H1 (cell line): Measurements from ENCODE around the gene PAX3. TPM values are rescaled to one million over a fixed set of nuclear protein-coding genes. Genes with fewer than 3 reads are reported as not detected.

Experiments
- ATF2 ChIP-seq: IDR thresholded peaks from 2 replicates; pipeline ENCODE4 v1.6.1; 2012; ENCODE audit warnings: low read length, inconsistent platforms
- BACH1 ChIP-seq: IDR thresholded peaks from 2 replicates; pipeline ENCODE4 v1.6.1; 2012; ENCODE audit warnings: low read length, improper control_type of control experiment
- CHD1 ChIP-seq: IDR thresholded peaks from 2 replicates; pipeline ENCODE4 v1.6.1; 2012; ENCODE audit warnings: low read depth, low read length, improper control_type of control experiment
- CREB1 ChIP-seq: IDR thresholded peaks from 2 replicates; pipeline ENCODE4 v1.6.1; 2012; ENCODE audit warnings: inconsistent platforms
- CTBP2 ChIP-seq: IDR thresholded peaks from 2 replicates; pipeline ENCODE4 v1.7.0; 2011; ENCODE audit warnings: borderline replicate concordance, mild to moderate bottlenecking, moderate library complexity, mixed read lengths, low read length; ENCODE audit not compliant: insufficient read depth, insufficient read length
- E2F6 ChIP-seq: IDR thresholded peaks from 2 replicates; pipeline ENCODE4 v1.6.1; 2012; ENCODE audit warnings: inconsistent platforms
- EZH2 ChIP-seq: fragments of 200-600 bp; sonication (generic); IDR thresholded peaks from 2 replicates; pipeline ENCODE4 v1.7.1; 2012; ENCODE audit warnings: low read depth, mild to moderate bottlenecking, moderate library complexity, low read length, inconsistent platforms; ENCODE audit not compliant: severe bottlenecking
- FOSL1 ChIP-seq: IDR thresholded peaks from 2 replicates; pipeline ENCODE4 v1.6.1; 2011; ENCODE audit warnings: mild to moderate bottlenecking, low read depth, low read length, moderate library complexity; ENCODE audit not compliant: insufficient read depth
- KDM4A ChIP-seq: IDR thresholded peaks from one replicate; pipeline ENCODE4 v1.7.1; 2012; ENCODE audit warnings: low read depth, mild to moderate bottlenecking, moderate library complexity, low read length, inconsistent platforms; ENCODE audit not compliant: severe bottlenecking
- MAX ChIP-seq: IDR thresholded peaks from 2 replicates; pipeline ENCODE4 v1.6.1; 2012; ENCODE audit warnings: inconsistent platforms
- NRF1 ChIP-seq: IDR thresholded peaks from 2 replicates; pipeline ENCODE4 v1.6.1; 2011; ENCODE audit warnings: mild to moderate bottlenecking, low read depth, low read length, improper control_type of control experiment
- POLR2A ChIP-seq, 2 experiments: IDR thresholded peaks; 1 replicate in 1 of 2; 2 replicates in 1 of 2; pipeline ENCODE4 v1.6.1; 2011; ENCODE audit warnings: low read depth in 2 of 2, low read length in 2 of 2, mild to moderate bottlenecking in 2 of 2; ENCODE audit errors: control extremely low read depth in 1 of 2
- RFX5 ChIP-seq: IDR thresholded peaks from 2 replicates; pipeline ENCODE4 v1.6.1; 2011; ENCODE audit warnings: low read depth, low read length, improper control_type of control experiment, borderline replicate concordance
- RNF2 ChIP-seq: fragments of 200-900, 300-1000 bp; sonication (generic); IDR thresholded peaks from 2 replicates; pipeline ENCODE4 v1.7.1; 2016; ENCODE audit warnings: borderline replicate concordance, low read depth, mild to moderate bottlenecking, antibody characterized with exemption, low read length; ENCODE audit not compliant: poor library complexity, severe bottlenecking; ENCODE audit errors: missing control alignments
- RXRA ChIP-seq: IDR thresholded peaks from 2 replicates; pipeline ENCODE4 v1.6.1; 2011; ENCODE audit warnings: low read depth, mild to moderate bottlenecking, low read length, moderate library complexity; ENCODE audit not compliant: insufficient read depth
- SIN3A ChIP-seq, 2 experiments: IDR thresholded peaks in 1 of 2; conservative IDR thresholded peaks in 1 of 2; 2 replicates each; pipeline ENCODE4 v1.6.1; 2011 to 2012; ENCODE audit warnings: low read length in 2 of 2, improper control_type of control experiment in 1 of 2, low read depth in 1 of 2, mild to moderate bottlenecking in 1 of 2
- SIX5 ChIP-seq: IDR thresholded peaks from 2 replicates; pipeline ENCODE4 v1.6.1; 2011; ENCODE audit warnings: mild to moderate bottlenecking, low read depth, low read length
- SP4 ChIP-seq: IDR thresholded peaks from 2 replicates; pipeline ENCODE4 v1.6.1; 2012; ENCODE audit warnings: low read length, inconsistent platforms
- SUZ12 ChIP-seq: fragments of 200-600 bp; sonication (generic); IDR thresholded peaks from 2 replicates; pipeline ENCODE4 v1.6.1; 2012; ENCODE audit warnings: mild to moderate bottlenecking, inconsistent platforms, low read length, moderate library complexity, mixed read lengths
- TEAD4 ChIP-seq: IDR thresholded peaks from 2 replicates; pipeline ENCODE4 v1.6.1; 2012; ENCODE audit warnings: low read depth, low read length, inconsistent platforms, mixed read lengths
- polyA plus RNA-seq, 7 experiments: library from polyadenylated mRNA; depleted of rRNA in 3 of 7; stranded (reverse) in 5 of 7; unstranded in 2 of 7; fragments of >200 nt in 5 of 7; fragments of 200-250 nt in 2 of 7; gene quantifications; 1 replicate in 5 of 7; 2 replicates in 1 of 7; 4 replicates in 1 of 7; pipeline versions ENCODE4 v1.2.1 to v1.2.3, GENCODE V29; 2011 to 2013; ENCODE audit warnings: missing spikeins in 2 of 7, mixed read lengths in 2 of 7
- total RNA-seq: library from RNA; stranded (reverse); fragmentation: NEBNext Ultra II Directional; extraction: Animal tissue kit (Norgen Biotek cat#: 25700); gene quantifications from 2 replicates; pipeline ENCODE4 v1.2.1, GENCODE V29; 2021

The PAX3 gene
- total and polyA plus RNA-seq, 2 of the 8 experiments (the other 6 are each of a cell fraction or from before 2014, with no cell fraction given): 0.33 TPM; not detected in 1

- TF ChIP-seq ATF2 (no peak), TEAD4 (no peak), SIX5 (no peak), BACH1 (no peak), SUZ12 (peak; percentile 69), RNF2 (peak; percentile 81), POLR2A (IDR thresholded peaks at IDR 0.05; ENCODE audit: control extremely low read depth in 1 of 2, low read depth in 2 of 2, low read length in 2 of 2) (no peak), KDM4A (no peak), MAX (no peak), E2F6 (no peak), SP4 (no peak), SIN3A (conservative IDR thresholded peaks at IDR 0.05 in 1 of 2, IDR thresholded peaks at IDR 0.05 in 1 of 2; ENCODE audit: low read depth in 1 of 2, low read length in 2 of 2) (no peak), RFX5 (no peak), FOSL1 (no peak), CREB1 (no peak), CHD1 (no peak), RXRA (0 out of 2 replicates have a peak, but pooled peaks have one; percentile 19), NRF1 (no peak), EZH2 (peak; percentile 86), CTBP2 (peak; percentile 29)
These were observed 12.7 kb upstream of the PAX3 start (continued) for GRCh38 chr2:222311319-222311977.
